Activated gamma-delta T cell treated with Interleukin-2 at 50 U/mL for 16 hours (primary cell): Measurements from ENCODE around the gene RNF223.
"Not testable (repeated sequence)": the region's sequence is repeated elsewhere in the genome, so short reads cannot be mapped to it uniquely, and the experiment has no call there.

ENCODE experiments used
- DNase-seq: peaks from one replicate; pipeline ENCODE4 v3.0.0-alpha.2; 2020

The RNF223 gene

DNA sequence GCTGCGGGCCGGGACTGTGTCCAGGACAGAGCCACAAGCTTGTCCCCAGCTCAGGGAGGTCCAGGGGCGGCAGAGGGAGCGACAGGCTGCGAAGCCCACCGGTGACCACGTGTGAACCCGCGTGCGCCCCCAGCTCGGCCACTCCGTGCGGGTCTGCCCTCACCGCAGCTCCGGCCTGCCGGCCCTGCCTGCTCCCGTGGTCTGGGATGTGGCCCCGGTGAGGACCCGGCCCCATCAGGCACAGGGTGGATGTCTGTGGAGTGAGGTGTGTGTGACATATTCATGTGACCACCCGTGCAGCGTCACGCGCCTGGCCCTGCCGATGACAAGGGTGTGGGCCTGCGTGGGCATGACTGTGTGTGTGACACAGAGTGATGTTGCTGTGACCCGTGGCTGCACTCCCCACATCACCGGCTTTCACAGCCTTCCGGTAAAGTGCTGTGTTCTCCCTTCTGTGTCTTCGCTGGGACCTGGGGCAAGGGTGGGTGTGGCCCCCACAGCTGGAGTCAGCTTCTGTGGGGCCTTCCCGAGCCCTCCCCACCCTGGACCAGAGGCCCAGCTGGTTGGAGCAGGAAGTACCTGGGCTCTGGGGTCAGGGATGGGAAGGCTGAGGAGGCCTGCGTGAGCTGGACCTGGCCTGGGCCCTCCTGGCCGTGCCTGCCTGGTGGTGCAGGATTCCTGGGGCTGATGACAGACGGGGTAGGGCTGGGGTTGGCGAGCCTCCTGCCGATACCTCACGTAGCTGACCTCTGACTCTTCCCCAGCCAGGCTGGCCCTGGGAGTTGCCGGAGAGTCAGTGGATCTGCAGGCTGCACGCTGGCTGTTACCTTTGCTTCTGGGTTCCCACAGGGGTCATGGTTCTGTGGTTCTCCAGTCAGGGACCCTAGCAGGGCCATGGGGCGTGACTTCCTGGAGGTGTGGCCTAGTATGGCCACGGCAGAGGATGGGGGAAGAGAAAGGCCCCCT is 4.1 kb downstream of the RNF223 start:
- DNase-seq: no peak

DNA sequence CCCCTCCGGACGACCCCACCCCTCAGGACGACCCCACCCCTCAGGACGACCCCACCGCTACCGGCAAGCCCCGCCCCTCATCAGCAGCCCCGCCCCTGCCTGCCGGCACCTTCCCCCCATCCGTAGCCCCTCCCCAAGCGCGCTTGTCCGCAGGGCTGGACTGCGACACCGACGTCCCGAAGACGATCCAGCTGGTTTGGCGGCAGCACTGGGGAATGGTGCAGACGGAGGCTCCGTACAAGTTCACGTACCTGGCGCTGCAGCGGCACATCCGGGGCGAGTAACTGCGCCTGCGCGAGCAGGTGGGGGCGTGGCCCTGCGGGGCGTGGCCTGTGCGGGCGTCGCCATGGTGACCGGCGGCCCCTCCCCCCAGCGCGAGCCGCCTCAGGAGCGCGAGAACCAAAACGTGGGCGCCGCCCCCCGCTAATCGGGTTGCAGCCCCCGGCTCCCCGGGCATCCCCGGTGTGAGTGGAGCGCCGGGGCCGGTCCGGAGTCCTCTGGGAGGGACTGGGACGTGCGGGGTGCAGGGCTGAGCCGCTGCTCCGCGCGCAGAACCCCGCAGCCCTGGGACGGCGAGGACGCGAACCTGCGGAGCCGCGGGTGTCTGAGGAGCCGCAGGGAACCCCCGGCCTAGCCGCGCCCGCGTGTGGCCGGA is 4.9 kb downstream of the RNF223 start:
- DNase-seq: peak; percentile 91

DNA sequence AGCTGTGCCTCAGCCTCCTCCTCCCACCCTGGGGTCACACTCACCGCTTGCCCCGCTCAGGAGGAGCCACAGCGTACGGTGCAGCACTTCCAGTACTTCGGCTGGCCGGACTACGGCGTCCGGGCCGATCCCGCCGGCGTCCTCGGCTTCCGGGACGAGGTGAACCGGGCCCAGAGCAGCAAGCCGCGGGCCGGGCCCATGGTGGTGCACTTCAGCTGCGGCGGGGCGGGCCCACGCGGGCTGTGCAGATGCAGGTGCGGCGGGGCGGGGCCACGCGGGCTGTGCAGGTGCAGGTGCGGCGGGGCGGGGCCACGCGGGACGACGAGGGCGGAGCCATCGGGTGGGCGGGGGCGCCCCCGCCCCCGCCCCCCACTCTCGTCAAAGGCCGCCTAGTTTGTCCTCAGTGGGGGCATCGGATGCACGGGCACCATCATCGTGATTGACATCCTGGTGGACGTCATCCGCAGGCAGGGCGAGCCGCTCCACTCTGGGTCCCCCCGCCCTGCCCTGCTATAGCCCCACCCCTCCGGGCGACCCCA is 5.5 kb downstream of the RNF223 start:
- DNase-seq: peak; percentile 49

DNA sequence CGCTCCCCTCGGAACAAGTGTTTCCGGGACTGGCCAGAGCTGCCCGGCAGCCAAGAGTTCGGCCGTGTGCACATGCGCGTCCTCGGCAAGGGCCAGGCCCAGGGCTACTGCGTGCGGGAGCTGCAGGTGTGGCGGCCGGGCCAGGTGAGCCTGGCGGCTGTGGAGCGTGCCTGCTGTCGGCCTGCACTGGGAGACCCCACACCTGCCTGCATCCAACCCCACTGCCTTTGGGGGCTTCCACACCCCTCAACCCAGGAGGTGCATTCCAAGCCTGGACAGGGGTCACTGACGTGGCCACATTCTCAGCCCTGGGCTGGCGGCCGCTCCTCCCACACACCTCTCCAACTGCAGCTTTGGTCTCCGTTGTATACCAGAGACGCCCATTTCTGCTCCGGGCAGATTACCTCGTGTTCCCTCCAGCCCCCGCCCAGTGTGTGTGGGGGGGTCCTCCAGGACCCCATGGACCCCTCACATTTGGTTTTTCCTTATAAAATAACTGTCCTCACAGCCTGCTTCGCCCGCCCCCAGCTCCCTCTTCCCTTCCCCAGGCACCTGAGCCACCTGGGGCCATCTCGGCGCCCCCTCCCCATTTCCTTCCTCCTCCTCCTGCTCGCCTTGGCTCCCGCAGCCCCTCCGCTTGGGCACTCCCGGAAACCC is 6.1 kb downstream of the RNF223 start:
- DNase-seq: no peak

DNA sequence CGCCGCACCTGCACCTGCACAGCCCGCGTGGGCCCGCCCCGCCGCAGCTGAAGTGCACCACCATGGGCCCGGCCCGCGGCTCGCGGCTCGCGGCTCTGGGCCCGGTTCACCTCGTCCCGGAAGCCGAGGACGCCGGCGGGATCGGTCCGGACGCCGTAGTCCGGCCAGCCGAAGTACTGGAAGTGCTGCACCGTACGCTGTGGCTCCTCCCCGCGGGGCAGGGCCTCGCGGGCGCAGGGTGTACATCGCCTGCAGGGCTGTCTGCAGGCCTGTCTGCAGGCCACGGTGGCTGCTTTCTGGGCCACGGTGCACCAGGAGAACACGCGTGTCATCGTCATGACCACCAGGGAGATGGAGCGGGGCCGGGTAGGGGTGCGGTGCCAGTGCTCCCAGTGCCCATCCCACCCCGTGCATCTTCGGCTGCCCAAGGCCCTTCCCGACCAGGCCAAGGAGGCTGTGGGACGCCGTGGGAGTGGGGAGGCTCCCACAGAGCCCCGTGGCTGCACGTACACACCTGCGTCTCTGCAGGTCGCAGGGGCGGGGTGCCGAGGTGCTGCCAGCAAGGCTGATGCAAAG is 6.7 kb downstream of the RNF223 start:
- no peak for DNase-seq

DNA sequence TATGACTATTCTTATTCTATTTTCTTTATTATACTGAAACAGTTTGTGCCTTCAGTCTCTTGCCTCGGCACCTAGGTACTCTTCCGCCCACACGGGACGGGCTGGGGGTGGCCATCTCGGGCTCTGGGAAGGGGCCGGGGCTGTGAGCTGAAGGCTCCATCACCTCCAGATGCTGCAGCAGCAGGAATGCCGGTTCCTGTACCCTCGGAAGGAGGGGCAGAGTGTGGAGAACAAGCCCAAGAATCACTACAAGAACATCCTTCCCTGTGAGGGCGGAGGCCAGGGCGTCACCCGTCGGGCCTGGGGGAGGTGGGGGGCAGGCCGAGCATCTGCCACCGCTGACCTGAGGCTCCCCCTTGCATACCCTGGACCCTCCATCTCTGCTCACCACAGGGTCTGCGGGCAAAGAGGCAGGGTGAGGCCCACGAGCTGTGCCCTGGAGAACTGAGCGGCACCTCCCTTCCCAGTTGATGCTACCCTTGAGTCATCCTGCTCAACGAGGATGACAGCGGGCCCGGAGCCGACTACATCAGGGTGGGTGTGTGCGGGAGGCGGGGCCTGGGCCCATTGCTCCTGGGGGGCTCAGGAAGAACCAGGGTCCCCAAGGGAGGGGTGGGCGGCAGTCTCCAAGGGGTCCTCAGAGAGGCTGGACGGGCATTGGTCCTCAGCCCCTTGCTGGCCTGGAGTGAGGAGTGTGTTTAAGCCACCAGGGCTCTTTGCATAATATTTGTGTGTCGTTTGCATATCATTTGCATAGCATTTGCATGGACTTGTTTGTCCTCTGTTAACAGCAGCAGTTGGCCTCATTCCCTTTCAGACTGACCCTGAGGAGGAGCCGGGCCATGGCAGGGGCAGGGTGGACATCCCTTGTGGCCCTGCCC is 7.5 kb downstream of the RNF223 start:
- no peak for DNase-seq

DNA sequence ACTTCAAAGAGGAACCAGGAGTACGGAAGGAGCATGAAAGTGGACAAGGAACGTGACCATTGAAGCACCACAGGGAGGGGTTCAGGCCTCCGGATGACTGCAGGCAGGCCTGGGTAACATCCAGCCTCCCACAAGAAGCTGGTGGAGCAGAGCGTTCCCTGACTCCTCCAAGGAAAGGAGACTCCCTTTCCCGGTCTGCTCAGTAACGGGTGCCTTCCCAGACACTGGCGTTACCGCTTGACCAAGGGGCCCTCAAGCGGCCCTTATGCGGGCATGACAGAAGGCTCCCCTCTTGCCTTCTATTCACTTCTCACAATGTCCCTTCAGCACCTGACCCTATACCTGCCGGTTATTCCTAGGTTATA is 8.2 kb downstream of the RNF223 start:
- DNase-seq: not testable (repeated sequence)

DNA sequence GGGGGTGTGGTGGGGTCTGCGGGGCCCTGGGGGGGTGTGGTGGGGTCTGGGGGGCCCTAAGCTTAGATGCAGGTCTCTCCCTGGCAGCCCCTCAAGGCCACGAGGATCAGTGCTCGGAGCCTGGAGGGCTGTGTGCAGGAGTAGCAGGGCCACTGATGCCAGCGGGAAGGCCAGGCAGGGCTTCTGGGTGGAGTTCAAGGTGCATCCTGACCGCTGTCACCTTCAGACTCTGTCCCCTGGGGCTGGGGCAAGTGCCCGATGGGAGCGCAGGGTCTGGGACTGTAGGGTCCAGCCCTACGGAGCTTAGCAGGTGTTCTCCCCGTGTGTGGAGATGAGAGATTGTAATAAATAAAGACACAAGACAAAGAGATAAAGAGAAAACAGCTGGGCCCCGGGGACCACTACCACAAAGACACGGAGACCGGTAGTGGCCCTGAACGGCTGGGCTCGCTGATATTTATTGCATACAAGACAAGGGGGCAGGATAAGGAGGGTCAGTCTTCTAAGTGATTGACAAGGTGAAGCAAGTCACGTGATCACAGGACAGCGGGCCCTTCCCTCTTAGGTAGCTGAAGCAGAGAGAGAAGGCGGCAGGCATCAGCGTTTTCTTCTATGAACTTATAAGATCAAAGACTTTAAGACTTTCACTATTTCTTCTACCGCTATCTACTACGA is 8.7 kb downstream of the RNF223 start:
- no peak for DNase-seq

DNA sequence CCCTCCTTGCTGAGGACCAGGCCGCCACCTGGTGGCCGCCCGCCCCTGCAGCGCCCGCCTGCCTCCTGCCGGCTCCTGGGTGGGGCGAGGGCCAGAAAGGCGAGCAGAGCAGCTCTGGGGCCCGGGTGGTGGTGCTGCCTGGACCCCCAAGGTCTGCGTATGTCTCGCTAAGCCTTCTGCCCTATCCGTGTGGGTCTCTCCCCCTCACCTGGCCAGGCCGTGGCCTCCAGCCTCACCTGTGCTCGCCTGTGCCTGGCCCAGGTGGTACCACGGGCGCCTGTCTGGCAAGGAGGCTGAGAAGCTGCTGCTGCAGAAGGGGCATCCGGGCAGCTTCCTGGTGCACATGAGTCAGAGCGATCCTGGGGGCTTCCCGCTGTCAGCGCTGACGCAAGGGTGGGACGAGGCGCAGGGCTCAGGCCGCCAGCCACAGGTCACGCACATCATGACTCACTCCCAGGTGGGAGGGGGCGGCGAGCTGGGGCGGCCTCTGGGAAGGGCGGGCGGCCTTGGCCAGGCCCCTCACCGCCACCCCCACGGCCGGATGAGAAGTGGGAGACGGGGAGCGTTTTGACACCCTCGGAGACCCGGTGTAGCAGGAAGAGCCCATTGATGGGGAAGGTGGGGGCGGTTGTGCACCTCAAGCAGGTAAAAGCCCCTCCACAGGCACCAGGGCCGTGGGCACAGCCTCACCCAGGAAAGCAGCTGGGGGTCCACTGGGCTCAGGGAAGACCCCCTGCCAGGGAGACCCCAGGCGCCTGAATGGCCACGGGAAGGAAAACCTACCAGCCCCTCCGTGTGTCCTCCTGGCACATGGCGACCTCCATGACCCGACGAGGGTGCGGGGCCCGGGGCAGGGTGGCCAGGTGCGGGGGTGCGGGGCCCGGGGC is 9.9 kb downstream of the RNF223 start:
- DNase-seq: peak; percentile 81

DNA sequence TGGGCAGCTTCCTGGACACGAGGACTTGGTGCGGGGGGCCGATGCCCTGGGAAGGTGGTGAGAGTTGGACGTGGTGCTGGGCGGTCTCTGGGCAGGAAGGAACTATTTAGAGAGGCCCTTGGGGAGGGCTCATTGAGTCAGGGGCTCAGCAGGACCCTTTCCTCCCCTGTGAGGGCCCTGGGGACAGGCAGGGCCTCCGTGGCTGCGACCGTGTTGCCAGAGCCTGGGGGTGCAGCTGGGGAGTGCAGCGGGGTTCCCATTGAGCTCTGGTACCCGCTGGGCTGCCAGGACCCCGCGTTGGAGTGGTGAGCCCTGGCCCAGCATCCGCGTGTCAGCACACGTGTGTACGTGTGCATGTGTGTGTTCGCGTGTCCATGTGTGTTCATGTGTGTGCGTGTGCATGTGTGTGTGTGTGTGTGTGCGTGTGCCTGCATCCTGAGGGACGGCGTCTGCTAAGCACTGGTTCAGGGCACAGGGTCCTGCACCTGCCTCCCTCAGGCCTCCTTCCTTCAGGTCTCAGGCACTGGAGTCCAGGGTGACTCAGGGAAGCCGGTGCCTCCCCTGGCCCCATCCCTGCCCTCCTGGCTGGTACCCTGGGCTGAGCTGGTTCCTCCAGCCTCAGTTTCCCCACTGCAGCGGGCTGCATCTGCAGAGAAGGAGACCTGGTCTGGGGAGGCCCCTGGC is 10.7 kb downstream of the RNF223 start:
- DNase-seq: no peak

DNA sequence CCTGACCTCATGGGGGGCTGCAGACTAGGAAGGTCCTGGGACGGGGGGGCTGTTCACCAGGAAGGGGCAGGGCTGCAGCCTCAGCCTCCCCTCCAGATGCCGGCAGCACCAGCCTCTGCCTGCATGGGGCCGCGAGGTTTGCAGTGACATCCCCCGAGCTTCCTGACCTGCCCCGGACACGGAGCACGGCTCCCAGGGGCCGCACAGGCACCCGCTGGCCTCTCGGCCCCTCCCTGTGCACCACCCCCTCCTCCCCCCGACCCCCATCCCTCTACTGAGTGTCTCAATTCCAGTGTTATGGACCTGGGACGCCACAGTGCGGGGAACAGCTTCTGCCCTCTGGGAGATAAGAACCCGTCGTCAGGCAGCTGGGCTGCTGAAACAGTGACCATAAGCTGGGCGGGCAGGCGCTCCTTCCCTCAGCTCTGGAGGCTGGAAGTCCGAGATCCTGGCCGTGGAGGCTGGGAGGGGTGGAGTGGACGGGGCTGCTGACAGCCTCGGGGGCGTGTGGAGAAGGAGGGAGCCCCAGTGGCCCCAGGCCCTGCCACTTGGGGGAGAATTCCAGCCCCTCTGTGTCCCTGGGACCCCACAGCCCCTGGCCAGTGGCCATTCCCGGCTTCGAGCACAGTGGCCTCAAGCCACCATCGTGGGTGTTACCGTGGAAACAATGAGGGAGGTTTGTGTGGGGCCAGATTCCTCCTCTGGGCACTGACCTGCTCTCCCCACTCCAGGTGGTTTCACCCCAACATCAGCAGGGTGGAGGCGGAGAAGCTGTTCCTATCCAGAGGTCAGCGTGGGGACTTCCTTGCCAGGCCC is 11.6 kb downstream of the RNF223 start:
- DNase-seq: no peak

DNA sequence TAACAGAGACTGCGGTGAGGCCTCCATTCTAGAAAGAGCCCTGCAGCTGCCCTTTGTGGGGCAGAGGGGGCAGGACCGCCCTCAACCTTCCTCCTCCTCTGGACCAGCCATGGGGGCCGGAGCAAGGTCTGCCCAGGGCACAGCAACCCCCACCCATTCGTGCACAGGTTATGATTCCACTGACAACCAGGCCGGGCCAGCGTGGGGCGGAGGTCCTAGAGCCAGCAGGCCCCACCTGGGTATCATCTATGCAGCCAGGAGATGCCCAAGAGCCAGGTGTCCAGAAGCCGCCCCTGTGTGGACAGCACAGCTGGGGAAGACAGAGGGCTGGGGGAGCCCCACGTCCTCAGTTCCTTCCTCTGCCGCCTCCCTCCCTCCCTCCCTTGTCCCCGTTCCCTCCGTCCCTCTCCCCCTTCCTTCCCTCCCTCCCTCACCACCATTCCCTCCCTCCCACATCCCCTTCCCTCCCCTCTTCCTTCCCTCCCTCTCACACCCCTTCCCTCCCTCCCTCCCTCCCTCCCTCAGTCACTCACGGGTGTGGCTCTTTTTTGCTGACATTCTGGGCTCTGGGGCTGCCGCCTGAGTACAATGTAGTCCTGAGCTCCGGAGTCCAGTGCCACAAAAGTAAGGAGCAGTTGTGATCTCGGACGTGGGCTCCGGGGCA is 12.3 kb downstream of the RNF223 start:
- no peak for DNase-seq

DNA sequence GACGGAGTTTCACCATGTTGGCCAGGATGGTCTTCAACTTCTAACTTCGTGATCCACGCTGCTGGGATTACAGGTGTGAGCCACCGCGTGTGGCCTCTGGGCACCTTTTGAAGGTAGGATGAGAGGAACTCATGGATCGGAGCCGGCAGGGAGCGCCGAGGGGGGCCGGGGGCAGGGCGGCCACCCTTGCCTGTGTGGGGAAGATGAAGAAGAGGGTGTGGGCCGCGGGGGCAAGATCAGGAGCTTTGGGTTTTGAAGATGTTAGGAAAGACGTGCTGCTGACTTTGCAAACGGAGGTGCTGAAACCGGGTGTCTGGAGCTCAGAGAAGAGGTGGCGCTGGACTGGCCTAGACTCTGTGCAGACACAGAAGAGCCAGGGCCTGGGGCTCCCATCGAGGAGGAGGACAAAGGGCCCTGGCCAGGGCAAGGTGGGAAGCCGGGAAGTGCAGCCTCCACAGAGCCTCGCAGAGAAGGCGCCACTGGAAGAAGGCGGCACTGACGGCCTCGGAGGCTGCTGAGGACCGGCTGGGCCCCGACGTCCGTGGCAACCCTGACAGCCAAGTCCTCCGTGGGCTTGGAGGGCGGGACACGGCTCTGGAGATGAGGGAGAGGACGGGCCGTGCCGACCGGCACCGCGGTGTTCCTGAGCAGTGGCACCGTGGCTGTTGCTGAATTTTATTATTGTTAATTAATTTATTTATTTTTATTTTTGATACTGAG is 13.7 kb downstream of the RNF223 start:
- DNase-seq: no peak

DNA sequence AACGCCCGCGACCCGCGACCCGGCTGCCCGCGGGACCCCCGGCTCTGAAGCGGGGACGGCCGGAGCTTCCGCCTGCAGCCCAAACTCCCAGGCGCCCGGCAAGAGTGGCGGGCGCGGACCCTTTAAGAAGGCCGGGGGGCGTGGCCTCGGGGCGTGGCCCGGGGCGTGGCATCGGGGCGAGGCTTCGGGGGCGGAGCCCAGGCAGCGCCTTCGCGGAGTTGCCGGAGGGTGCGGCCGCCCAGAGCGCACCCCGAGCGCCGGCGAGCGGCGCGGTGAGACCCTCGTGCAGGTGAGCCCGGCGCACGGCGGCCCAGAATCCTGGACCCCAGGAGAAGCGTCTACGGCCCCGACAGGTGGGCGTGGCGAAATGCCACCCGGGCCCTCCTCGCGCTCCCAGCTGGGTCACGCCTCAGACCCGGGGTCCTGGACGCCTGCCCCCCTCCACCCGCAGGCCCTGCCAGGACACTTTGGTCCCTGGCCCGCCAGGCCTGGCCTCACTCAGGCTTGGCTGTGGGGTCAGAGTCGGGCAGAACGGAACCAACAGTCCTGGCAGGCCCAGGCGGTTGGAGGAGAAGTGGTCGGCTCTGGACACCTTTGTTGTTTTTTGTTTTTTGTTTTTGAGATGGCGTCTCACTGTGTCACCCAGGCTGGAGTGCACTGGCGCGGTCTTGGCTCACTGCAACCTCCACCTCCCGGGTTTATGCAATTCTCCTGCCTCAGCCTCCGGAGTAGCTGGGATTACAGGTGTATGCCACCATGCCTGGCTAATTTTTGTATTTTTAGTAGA is 14.4 kb downstream of the RNF223 start:
- peak; percentile 92 for DNase-seq

DNA sequence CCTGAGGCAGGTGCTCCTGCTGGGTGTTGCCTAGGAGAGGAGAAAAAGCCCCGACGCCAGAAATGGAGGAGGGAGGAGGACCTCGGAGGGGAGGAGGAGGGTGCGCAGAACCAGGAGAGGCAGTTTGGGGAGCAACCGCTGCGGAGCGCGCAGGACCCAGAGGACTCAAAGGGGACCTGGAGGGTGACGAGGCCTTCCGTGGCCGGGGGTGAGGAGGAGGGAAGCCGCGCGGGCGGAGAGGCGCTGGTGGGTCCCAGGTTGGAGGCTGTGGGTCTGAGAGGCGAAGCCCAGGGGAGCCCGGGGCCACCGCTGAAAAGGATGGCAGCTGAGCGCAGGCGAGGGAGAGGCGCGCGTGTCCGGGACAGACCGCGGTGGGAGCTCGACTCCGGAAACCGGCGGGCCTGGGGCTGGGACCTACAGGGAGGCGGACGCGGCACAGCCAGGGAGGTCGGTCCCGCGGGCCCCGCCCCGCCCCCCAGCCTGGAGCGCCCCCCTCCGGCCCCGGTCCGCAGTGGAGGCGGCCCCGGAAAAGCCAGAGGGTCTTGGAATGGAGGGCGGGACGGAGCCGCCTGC is 15.1 kb downstream of the RNF223 start:
- DNase-seq: peak; percentile 29
